H1 (cell line): ENCODE results near the gene PASK. TPM values are rescaled to one million over a fixed set of nuclear protein-coding genes. Genes with fewer than 3 reads are reported as not detected.

Experiments used
- CTCF ChIA-PET: fragments of 300-600 bp; sonication (Branson Sonifier 250); formaldehyde crosslinking; loops from one replicate; lab custom pipeline; 2021; ENCODE audit not compliant: partially characterized antibody; lab: Charles Lee
- POLR2A ChIA-PET: fragments of 300-600 bp; sonication (Branson Sonifier 250); formaldehyde crosslinking; loops from one replicate; lab custom pipeline; 2021; ENCODE audit warnings: inconsistent platforms; ENCODE audit not compliant: partially characterized antibody; lab: Charles Lee
- DNase-seq, 2 experiments: peaks; one replicate each; pipeline versions ENCODE4 v3.0.0 to v3.0.0-alpha.2; 2010 to 2022; ENCODE audit warnings: low spot score in 2 of 2, low read depth in 1 of 2, mixed read lengths in 1 of 2
- FAIRE-seq: peaks from 2 replicates; lab custom pipeline; 2011; peaks lifted over from hg19 to GRCh38; lab: Jason Lieb, UNC
- H2AFZ ChIP-seq: 2 replicates; pipeline ENCODE4 v1.8.1; 2012; ENCODE audit warnings: low read length, inconsistent platforms
- H2AK5ac ChIP-seq: 2 replicates; pipeline ENCODE4 v1.6.1; 2013; ENCODE audit warnings: low read depth, low read length
- H2BK120ac ChIP-seq: replicated peaks from 2 replicates; pipeline ENCODE3; 2013; ENCODE audit warnings: low read depth, low read length, inconsistent platforms
- H2BK12ac ChIP-seq: 2 replicates; pipeline ENCODE4 v1.6.1; 2013; ENCODE audit warnings: low read depth, low read length
- H2BK15ac ChIP-seq: 2 replicates; pipeline ENCODE4 v1.6.1; 2013; ENCODE audit warnings: low read length
- H2BK20ac ChIP-seq: 2 replicates; pipeline ENCODE4 v1.6.1; 2013; ENCODE audit warnings: low read length
- H2BK5ac ChIP-seq: 2 replicates; pipeline ENCODE4 v1.6.1; 2013; ENCODE audit warnings: low read depth, low read length
- H3K14ac ChIP-seq: 2 replicates; pipeline ENCODE4 v1.6.1; 2013; ENCODE audit warnings: inconsistent platforms; ENCODE audit not compliant: insufficient read length
- H3K18ac ChIP-seq: 2 replicates; pipeline ENCODE4 v1.6.1; 2013; ENCODE audit warnings: low read length; ENCODE audit errors: extremely low read depth
- H3K23ac ChIP-seq: 2 replicates; pipeline ENCODE4 v1.6.1; 2013; ENCODE audit warnings: inconsistent platforms; ENCODE audit not compliant: insufficient read length
- H3K23me2 ChIP-seq: 2 replicates; pipeline ENCODE4 v1.6.1; 2013; ENCODE audit warnings: low read depth, low read length
- H3K27ac ChIP-seq: 2 replicates; pipeline ENCODE4 v1.6.1; 2011; ENCODE audit warnings: low read depth, low read length, inconsistent platforms
- H3K27me3 ChIP-seq, 4 experiments: replicated peaks in 1 of 4; 1 replicate in 1 of 4; 2 replicates in 3 of 4; pipeline versions ENCODE4 v1.6.1 to v1.8.1; 2011 to 2013; ENCODE audit warnings: low read length in 3 of 4, mild to moderate bottlenecking in 3 of 4, inconsistent platforms in 2 of 4, mixed read lengths in 2 of 4, moderate library complexity in 1 of 4; ENCODE audit not compliant: control insufficient read depth in 3 of 4, insufficient read depth in 3 of 4; ENCODE audit errors: extremely low read depth in 1 of 4
- H3K36me3 ChIP-seq, 4 experiments: 2 replicates each; pipeline versions ENCODE4 v1.6.1 to v1.8.1; 2011 to 2013; ENCODE audit warnings: mild to moderate bottlenecking in 4 of 4, low read length in 3 of 4, moderate library complexity in 2 of 4, control low read depth in 1 of 4, inconsistent platforms in 1 of 4; ENCODE audit not compliant: insufficient read depth in 4 of 4, control insufficient read depth in 2 of 4
- H3K4ac ChIP-seq: replicated peaks from 2 replicates; pipeline ENCODE3; 2013; ENCODE audit warnings: low read length, low read depth, mixed read lengths, inconsistent platforms; ENCODE audit not compliant: insufficient read length
- H3K4me1 ChIP-seq, 4 experiments: replicated peaks in 1 of 4; 1 replicate in 1 of 4; 2 replicates in 3 of 4; pipeline versions ENCODE4 v1.6.1 to v1.8.1; 2011 to 2013; ENCODE audit warnings: low read length in 3 of 4, inconsistent platforms in 2 of 4, mixed read lengths in 1 of 4; ENCODE audit not compliant: insufficient read depth in 4 of 4, control insufficient read depth in 3 of 4
- H3K4me2 ChIP-seq, 2 experiments: 2 replicates each; pipeline versions ENCODE4 v1.6.1 to v1.8.1; 2011 to 2013; ENCODE audit warnings: low read depth in 2 of 2, low read length in 2 of 2, control low read depth in 1 of 2, inconsistent platforms in 1 of 2, mild to moderate bottlenecking in 1 of 2; ENCODE audit not compliant: insufficient read depth in 1 of 2
- H3K4me3 ChIP-seq, 4 experiments: fragments of 200-600, 300-600 bp in 1 of 4; sonication (generic), shearing (Covaris generic), sonication (Bioruptor Twin) in 1 of 4; 2 replicates each; pipeline versions ENCODE4 v1.5.1 to v1.8.1; 2011 to 2016; ENCODE audit warnings: low read length in 4 of 4, low read depth in 3 of 4, control low read depth in 2 of 4, inconsistent platforms in 2 of 4, mild to moderate bottlenecking in 2 of 4, mixed read lengths in 1 of 4, moderate library complexity in 1 of 4; ENCODE audit not compliant: insufficient read depth in 2 of 4; ENCODE audit errors: extremely low read depth in 1 of 4
- H3K56ac ChIP-seq: replicated peaks from 2 replicates; pipeline ENCODE3; 2013; ENCODE audit warnings: low read depth, mild to moderate bottlenecking, mixed read lengths, low read length, inconsistent platforms; ENCODE audit not compliant: insufficient read length
- H3K79me1 ChIP-seq: 2 replicates; pipeline ENCODE4 v1.6.1; 2013; ENCODE audit warnings: low read depth, low read length, control low read depth
- H3K79me2 ChIP-seq, 2 experiments: 2 replicates each; pipeline versions ENCODE4 v1.6.1 to v1.8.1; 2012 to 2013; ENCODE audit warnings: low read length in 2 of 2, mild to moderate bottlenecking in 2 of 2, inconsistent platforms in 1 of 2; ENCODE audit not compliant: insufficient read depth in 2 of 2, control insufficient read depth in 1 of 2
- H3K9ac ChIP-seq, 4 experiments: replicated peaks in 1 of 4; 1 replicate in 1 of 4; 2 replicates in 3 of 4; pipeline versions ENCODE4 v1.6.1 to v1.8.1; 2011 to 2013; ENCODE audit warnings: low read depth in 3 of 4, low read length in 3 of 4, control low read depth in 2 of 4, mild to moderate bottlenecking in 2 of 4, moderate library complexity in 2 of 4, inconsistent platforms in 1 of 4; ENCODE audit errors: extremely low read depth in 1 of 4
- H3K9me3 ChIP-seq, 2 experiments: 2 replicates each; pipeline versions ENCODE4 v1.6.1 to v1.8.1; 2012 to 2013; ENCODE audit warnings: mild to moderate bottlenecking in 2 of 2, moderate library complexity in 2 of 2, control low read depth in 1 of 2, inconsistent platforms in 1 of 2, low read depth in 1 of 2, low read length in 1 of 2, mixed read lengths in 1 of 2; ENCODE audit not compliant: insufficient read depth in 2 of 2
- H4K20me1 ChIP-seq, 2 experiments: replicated peaks in 1 of 2; 2 replicates each; pipeline versions ENCODE3 to v1.8.1; 2011 to 2013; ENCODE audit warnings: inconsistent platforms in 2 of 2, low read length in 2 of 2, mild to moderate bottlenecking in 1 of 2; ENCODE audit not compliant: insufficient read depth in 2 of 2, control insufficient read depth in 1 of 2
- H4K5ac ChIP-seq: 2 replicates; pipeline ENCODE4 v1.6.1; 2013; ENCODE audit warnings: low read length, low read depth, mixed read lengths, inconsistent platforms; ENCODE audit not compliant: insufficient read length
- H4K8ac ChIP-seq: 2 replicates; pipeline ENCODE4 v1.8.0; 2013; ENCODE audit warnings: mild to moderate bottlenecking, moderate library complexity, low read length, inconsistent platforms; ENCODE audit not compliant: insufficient read depth; ENCODE audit errors: extremely low read depth
- H4K91ac ChIP-seq: replicated peaks from 2 replicates; pipeline ENCODE3; 2013; ENCODE audit warnings: low read length, mixed read lengths, inconsistent platforms; ENCODE audit not compliant: insufficient read length
- CREB1 ChIP-seq: IDR thresholded peaks from 2 replicates; pipeline ENCODE4 v1.6.1; 2012; ENCODE audit warnings: inconsistent platforms
- E2F6 ChIP-seq: IDR thresholded peaks from 2 replicates; pipeline ENCODE4 v1.6.1; 2012; ENCODE audit warnings: inconsistent platforms
- EZH2 ChIP-seq: fragments of 200-600 bp; sonication (generic); IDR thresholded peaks from 2 replicates; pipeline ENCODE4 v1.7.1; 2012; ENCODE audit warnings: low read depth, mild to moderate bottlenecking, moderate library complexity, low read length, inconsistent platforms; ENCODE audit not compliant: severe bottlenecking
- JUN ChIP-seq: IDR thresholded peaks from 2 replicates; pipeline ENCODE4 v1.6.1; 2011; ENCODE audit warnings: low read depth, mild to moderate bottlenecking, improper control_type of control experiment, low read length
- KDM1A ChIP-seq: fragments of 200-600, 300-600 bp; sonication (generic); IDR thresholded peaks from 2 replicates; pipeline ENCODE4 v1.7.1; 2016; ENCODE audit warnings: mild to moderate bottlenecking, low read length, borderline replicate concordance
- KDM5A ChIP-seq: fragments of 200-600 bp; IDR thresholded peaks from 2 replicates; pipeline ENCODE4 v1.7.1; 2012; ENCODE audit warnings: mild to moderate bottlenecking, low read length, inconsistent platforms, mixed read lengths
- NANOG ChIP-seq: IDR thresholded peaks from 2 replicates; pipeline ENCODE4 v1.6.1; 2011; ENCODE audit warnings: low read length, low read depth, mild to moderate bottlenecking, inconsistent platforms; ENCODE audit not compliant: insufficient read depth, poor library complexity, severe bottlenecking
- POU5F1 ChIP-seq: IDR thresholded peaks from 2 replicates; pipeline ENCODE4 v1.6.1; 2011; ENCODE audit warnings: low read depth, mild to moderate bottlenecking, low read length, moderate library complexity
- RAD21 ChIP-seq, 2 experiments: IDR thresholded peaks in 1 of 2; conservative IDR thresholded peaks in 1 of 2; 2 replicates each; pipeline ENCODE4 v1.6.1; 2011; ENCODE audit warnings: low read depth in 2 of 2, low read length in 2 of 2, improper control_type of control experiment in 1 of 2, inconsistent platforms in 1 of 2, mild to moderate bottlenecking in 1 of 2, moderate library complexity in 1 of 2
- RBBP5 ChIP-seq: IDR thresholded peaks from 2 replicates; pipeline ENCODE4 v1.7.1; 2012; ENCODE audit warnings: low read depth, mild to moderate bottlenecking, inconsistent platforms, low read length, moderate library complexity, borderline replicate concordance
- RXRA ChIP-seq: IDR thresholded peaks from 2 replicates; pipeline ENCODE4 v1.6.1; 2011; ENCODE audit warnings: low read depth, mild to moderate bottlenecking, low read length, moderate library complexity; ENCODE audit not compliant: insufficient read depth
- SIX5 ChIP-seq: IDR thresholded peaks from 2 replicates; pipeline ENCODE4 v1.6.1; 2011; ENCODE audit warnings: mild to moderate bottlenecking, low read depth, low read length
- TAF7 ChIP-seq: optimal IDR thresholded peaks from 2 replicates; pipeline ENCODE3; 2011; ENCODE audit warnings: low read depth, mild to moderate bottlenecking, inconsistent platforms, low read length, moderate library complexity, borderline replicate concordance
- WGBS, 2 experiments: shearing (Covaris generic) in 1 of 2; methylation state at CpG; one replicate each; pipeline versions ENCODE4 v1.1.6 to v1.1.7; 2013 to 2015; ENCODE audit warnings: low lambda C conversion rate in 2 of 2, mixed read lengths in 2 of 2, inconsistent platforms in 1 of 2, low coverage in 1 of 2, missing lambda C conversion rate in 1 of 2; ENCODE audit not compliant: insufficient replicate concordance in 2 of 2, insufficient coverage in 1 of 2, insufficient read length in 1 of 2; ENCODE audit errors: extremely low coverage in 1 of 2, missing lambda C conversion rate in 1 of 2; 5-methylcytosine and 5-hydroxymethylcytosine counted together
- polyA plus RNA-seq, 7 experiments: library from polyadenylated mRNA; depleted of rRNA in 3 of 7; stranded (reverse) in 5 of 7; unstranded in 2 of 7; fragments of >200 nt in 5 of 7; fragments of 200-250 nt in 2 of 7; gene quantifications; 1 replicate in 5 of 7; 2 replicates in 1 of 7; 4 replicates in 1 of 7; pipeline versions ENCODE4 v1.2.1 to v1.2.3, GENCODE V29; 2011 to 2013; ENCODE audit warnings: missing spikeins in 2 of 7, mixed read lengths in 2 of 7
- total RNA-seq: library from RNA; stranded (reverse); fragmentation: NEBNext Ultra II Directional; extraction: Animal tissue kit (Norgen Biotek cat#: 25700); gene quantifications from 2 replicates; pipeline ENCODE4 v1.2.1, GENCODE V29; 2021

Gene PASK
- total and polyA plus RNA-seq, 2 of the 8 experiments (the other 6 are each of a cell fraction or from before 2014, with no cell fraction given), result 20.5 to 66.1 TPM

- no peak overlapping the region for H3K4me3 ChIP-seq
- H3K56ac ChIP-seq, result no peak overlapping the region
- no peak overlapping the region for H4K91ac ChIP-seq
- no peak overlapping the region for H3K18ac ChIP-seq
- no peak for DNase-seq
- H3K27me3 ChIP-seq, result no peaks in the 10 kb centered on the region
- H3K4me1 ChIP-seq, result peaks cover 0 to 5% (median 0%) of the 10 kb centered on the region in 4 experiments; a peak in 2 of 7 replicates
- no peak overlapping the region for H4K8ac ChIP-seq
- no peak overlapping the region for H2BK20ac ChIP-seq
- peaks cover 4% of the 10 kb centered on the region; the same call in 1 of the 2 replicates for H3K79me1 ChIP-seq
- 84% methylated on average over 3 of the region's 3 CpGs; no CpG with 5 or more reads in 1 of the 2 experiments for WGBS, 2 experiments
- no peak overlapping the region for H3K23ac ChIP-seq
- H3K79me2 ChIP-seq, result peaks cover 0 to 10% of the 10 kb centered on the region in 2 experiments; a peak in 2 of 4 replicates
- FAIRE-seq, result no peak
- peaks cover 0 to 7% of the 10 kb centered on the region in 2 experiments for H4K20me1 ChIP-seq
- H3K27ac ChIP-seq, result no peak overlapping the region
- H3K9me3 ChIP-seq, result no peaks in the 10 kb centered on the region
- peaks cover 0 to 17% (median 2%) of the 10 kb centered on the region in 4 experiments; a peak in 4 of 8 replicates for H3K36me3 ChIP-seq
- peaks cover 3% of the 10 kb centered on the region; the same call in 1 of the 2 replicates for H3K23me2 ChIP-seq
- no peak overlapping the region for H3K14ac ChIP-seq
- H2BK5ac ChIP-seq, result no peak overlapping the region
- no peak overlapping the region for H2BK12ac ChIP-seq
- H2BK120ac ChIP-seq, result no peak overlapping the region
- H2AK5ac ChIP-seq, result no peak overlapping the region
- ChIA-PET CTCF (interaction anchor here (1.1 to 1.3 kb wide), 2 partner anchors 22 to 98 kb away, joined by 3 read pairs; no protein-coding TSS in a partner anchor), POLR2A (no interaction called here)
- H3K4me2 ChIP-seq, result no peak overlapping the region
- no peak overlapping the region for H2AFZ ChIP-seq
- H2BK15ac ChIP-seq, result no peak overlapping the region
- H3K4ac ChIP-seq, result no peak overlapping the region
- H3K9ac ChIP-seq, result no peak overlapping the region
- H4K5ac ChIP-seq, result no peak overlapping the region
- TF ChIP-seq RAD21 (IDR thresholded peaks at IDR 0.05 in 1 of 2, conservative IDR thresholded peaks at IDR 0.05 in 1 of 2; ENCODE audit: low read depth in 2 of 2, low read length in 2 of 2) (no peak), RXRA (no peak), EZH2 (no peak), SIX5 (no peak), NANOG (no peak), KDM5A (no peak), JUN (no peak), POU5F1 (no peak), TAF7 (no peak), KDM1A (no peak), CREB1 (no peak), E2F6 (no peak), RBBP5 (no peak)
These were observed 43.6 kb downstream of the PASK start for GRCh38 chr2:241105641-241106040.
